Left ventricle myocardium inferior (tissue), 1 donor: ENCODE data around the gene SLC39A11. TPM values are rescaled to one million over a fixed set of nuclear protein-coding genes. Genes with fewer than 3 reads are reported as not detected.

Experiments used
- DNase-seq: peaks from one replicate; pipeline ENCODE4 v3.0.0-alpha.2; 2020
- H3K27ac ChIP-seq: fragments of 200-600 bp; replicated peaks from 2 replicates; pipeline ENCODE4 v1.8.0; 2021
- H3K27me3 ChIP-seq: fragments of 200-600 bp; 2 replicates; pipeline ENCODE4 v1.8.0; 2021; ENCODE audit warnings: low read depth
- H3K36me3 ChIP-seq: fragments of 200-600 bp; 2 replicates; pipeline ENCODE4 v1.8.0; 2021
- H3K4me1 ChIP-seq: fragments of 200-600 bp; 2 replicates; pipeline ENCODE4 v1.8.0; 2021
- H3K4me3 ChIP-seq: fragments of 200-600 bp; 2 replicates; pipeline ENCODE4 v1.8.0; 2021; ENCODE audit warnings: mild to moderate bottlenecking, moderate library complexity
- H3K9me3 ChIP-seq: fragments of 200-600 bp; replicated peaks from 2 replicates; pipeline ENCODE4 v1.8.0; 2021
- CTCF ChIP-seq: fragments of 200-600 bp; IDR thresholded peaks from 2 replicates; pipeline ENCODE4 v1.8.0; 2021; ENCODE audit warnings: antibody characterized with exemption, mild to moderate bottlenecking, borderline replicate concordance
- intact Hi-C: fragments of 100-400 bp; cut with micrococcal nuclease; formaldehyde crosslinking; loops from one replicate; pipeline ENCODE4 v1.11.0; 2022
- total RNA-seq: library from RNA; stranded (reverse); fragmentation: NEBNext Ultra II Directional; extraction: Animal tissue kit (Norgen Biotek cat#: 25700); gene quantifications from one replicate; pipeline ENCODE4 v1.2.1, GENCODE V29; 2021
- donor health status: DM: no; HTN: yes; CAD: no; lungs with severe emphysema.

The SLC39A11 gene
- total RNA-seq, 1 donor from 2014 or later = 6.4 TPM

DNA sequence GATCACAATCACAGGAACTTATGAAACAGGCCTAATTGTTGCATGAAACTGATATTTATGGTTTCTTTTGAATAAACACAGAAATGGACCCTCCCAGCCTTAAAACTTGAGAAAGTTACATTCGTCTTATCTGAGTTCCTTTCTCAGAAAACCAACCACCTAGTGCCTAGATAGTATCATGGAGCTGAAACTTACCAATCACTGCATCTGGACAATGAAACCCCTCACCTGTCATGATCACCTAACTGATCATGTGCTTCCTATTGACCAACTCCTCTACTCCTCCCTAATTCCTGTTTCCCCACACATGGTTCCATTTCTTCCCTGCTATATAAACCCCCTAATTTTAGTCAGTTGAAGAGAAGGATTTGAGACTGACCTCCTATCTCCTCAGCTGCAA is 216.1 kb downstream of the SLC39A11 start:
- TF ChIP-seq CTCF = no peak
- Histone ChIP-seq H3K9me3 (peaks cover 66% of the 10 kb centered on the region), H3K4me1 (no peaks in the 10 kb centered on the region), H3K27me3 (no peaks in the 10 kb centered on the region), H3K4me3 (no peak overlapping the region), H3K27ac (no peak overlapping the region), H3K36me3 (peaks cover 13% of the 10 kb centered on the region)
- intact Hi-C loops = no loop called here
- no peak for DNase-seq

DNA sequence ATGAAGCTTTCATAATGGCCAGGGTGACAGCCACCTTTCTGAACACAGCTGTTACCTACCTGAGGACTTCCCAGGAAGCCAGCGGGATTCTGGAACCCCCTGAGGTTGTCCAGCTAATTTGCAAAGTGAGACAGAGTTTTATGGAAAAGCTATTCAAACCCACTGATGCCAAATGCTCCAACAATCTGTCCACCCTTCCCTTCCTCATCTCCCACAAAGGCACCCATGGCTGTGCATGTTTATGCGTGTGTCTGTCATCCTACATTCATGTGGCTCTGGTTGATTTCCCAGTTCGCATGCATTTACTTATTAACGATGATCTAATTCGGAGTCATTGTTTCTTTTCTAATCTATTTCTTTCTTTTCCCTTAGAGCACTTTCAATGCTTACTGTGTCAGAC is 217.1 kb downstream of the SLC39A11 start:
- DNase-seq = no peak
- H3K27ac ChIP-seq = no peak overlapping the region
- TF ChIP-seq CTCF = no peak
- no peaks in the 10 kb centered on the region for H3K27me3 ChIP-seq
- intact Hi-C loops = no loop called here
- H3K4me3 ChIP-seq = no peak overlapping the region
- peaks cover 59% of the 10 kb centered on the region for H3K9me3 ChIP-seq
- peaks cover 13% of the 10 kb centered on the region for H3K36me3 ChIP-seq
- no peaks in the 10 kb centered on the region for H3K4me1 ChIP-seq

GRCh38 chr17:72872396-72872795 is 220.1 kb downstream of the SLC39A11 start:
- DNase-seq = no peak
- peaks cover 3% of the 10 kb centered on the region for H3K36me3 ChIP-seq

GRCh38 chr17:72870367-72870985 is 222.0 kb downstream of the SLC39A11 start:
- Histone ChIP-seq H3K4me3 (no peak overlapping the region), H3K36me3 (peaks cover 3% of the 10 kb centered on the region), H3K27me3 (no peaks in the 10 kb centered on the region), H3K9me3 (peaks cover 21% of the 10 kb centered on the region), H3K27ac (no peak overlapping the region), H3K4me1 (no peaks in the 10 kb centered on the region)
- intact Hi-C loops = no loop called here
- TF ChIP-seq CTCF = no peak
- DNase-seq = no peak

More at GRCh38 chr17:72872396-72872795, 220.1 kb downstream of the SLC39A11 start:
- Histone ChIP-seq H3K27me3 (no peaks in the 10 kb centered on the region), H3K27ac (no peak overlapping the region), H3K9me3 (peaks cover 31% of the 10 kb centered on the region), H3K4me3 (no peak overlapping the region), H3K4me1 (no peaks in the 10 kb centered on the region)
- intact Hi-C loops = no loop called here
- TF ChIP-seq CTCF = no peak

- H3K27ac ChIP-seq = no peak overlapping the region
- H3K9me3 ChIP-seq = peaks cover 19% of the 10 kb centered on the region
- no peaks in the 10 kb centered on the region for H3K4me1 ChIP-seq
- intact Hi-C loops = no loop called here
- H3K36me3 ChIP-seq = peaks cover 3% of the 10 kb centered on the region
- DNase-seq = no peak
- no peak for TF ChIP-seq CTCF
- H3K4me3 ChIP-seq = no peak overlapping the region
- no peaks in the 10 kb centered on the region for H3K27me3 ChIP-seq
Measured at GRCh38 chr17:72869630-72870029, 222.9 kb downstream of the SLC39A11 start.

DNA sequence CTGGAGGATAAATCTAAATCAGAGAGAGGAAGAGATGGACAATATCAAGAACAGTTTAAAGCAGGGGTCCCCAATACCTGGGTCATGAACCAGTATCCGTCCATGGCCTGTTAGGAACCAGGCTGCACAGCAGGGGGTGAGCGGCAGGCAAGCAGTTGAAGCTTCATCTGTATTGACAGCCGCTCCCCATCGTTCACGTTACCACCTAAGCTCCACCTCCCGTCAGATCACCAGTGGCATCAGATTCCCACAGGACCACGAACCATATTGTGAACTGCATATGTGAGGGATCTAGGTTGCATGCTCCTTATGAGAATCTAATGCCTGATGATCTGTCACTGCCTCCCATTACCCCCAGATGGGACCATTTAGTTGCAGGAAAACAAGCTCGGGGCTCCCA is 226.5 kb downstream of the SLC39A11 start:
- Histone ChIP-seq H3K4me1 (no peaks in the 10 kb centered on the region), H3K36me3 (no peaks in the 10 kb centered on the region), H3K9me3 (peaks cover 11% of the 10 kb centered on the region), H3K4me3 (no peak overlapping the region), H3K27ac (no peak overlapping the region), H3K27me3 (no peaks in the 10 kb centered on the region)
- intact Hi-C loops = no loop called here
- no peak for DNase-seq
- no peak for TF ChIP-seq CTCF
